Dermis lymphatic vessel endothelial cell (primary cell): Measurements from ENCODE around the gene CYP2C19. TPM values are rescaled to one million over a fixed set of nuclear protein-coding genes. Genes with fewer than 3 reads are reported as not detected.

ENCODE experiments used
- total RNA-seq: library from RNA; depleted of rRNA; stranded (reverse); fragments of >200 nt; gene quantifications from 2 replicates; pipeline ENCODE4 v1.2.1, GENCODE V29; 2014

Gene CYP2C19
- not detected in 2 replicates for total RNA-seq

GRCh38 chr10:94762393-94762792, at the start of gene CYP2C19:
Gene CYP2C19 (plus strand): TSS chr10:94762681. CDS start chr10:94762706, 25 bp downstream.

Other genes starting within 250 kb of the CYP2C19 start
- 9.2 and 10.8 TPM in 2 replicates for gene HELLS, start 216.9 kb upstream of the CYP2C19 start, total RNA-seq
- gene CYP2C18, start 79.0 kb upstream of the CYP2C19 start, total RNA-seq, result not detected in 2 replicates
- not detected in 2 replicates for gene CYP2C9, start 176.0 kb downstream of the CYP2C19 start, total RNA-seq